Upper lobe of left lung (tissue), 6 donors: ENCODE results near the gene SDK2. TPM values are rescaled to one million over a fixed set of nuclear protein-coding genes. Genes with fewer than 3 reads are reported as not detected.

Experiments used
- ATAC-seq, 2 donors: fragments of 200-7000 bp; cut with Tn5 transposase; one replicate each; pipeline ENCODE4 v1.9.1; 2022; ENCODE audit warnings: mild to moderate bottlenecking in 2 of 2, moderate library complexity in 2 of 2; ENCODE audit not compliant: low FRiP score in 2 of 2
- DNase-seq, 2 donors: peaks; one replicate each; pipeline ENCODE4 v3.0.0-alpha.2; 2019 to 2020
- H3K27ac ChIP-seq, 4 donors: fragments of 200-600 bp; sonication (generic); one replicate each; pipeline ENCODE4 v1.5.1; 2016 to 2019
- H3K27me3 ChIP-seq, 4 donors: fragments of 200-600 bp; sonication (generic); one replicate each; pipeline ENCODE4 v1.5.1; 2017 to 2019
- H3K36me3 ChIP-seq, 4 donors: fragments of 200-600 bp; sonication (generic); one replicate each; pipeline ENCODE4 v1.5.1; 2016 to 2019
- H3K4me1 ChIP-seq, 4 donors: fragments of 200-600 bp; sonication (generic); one replicate each; pipeline ENCODE4 v1.5.1; 2018 to 2019
- H3K4me3 ChIP-seq, 4 donors: fragments of 200-600 bp; sonication (generic); one replicate each; pipeline ENCODE4 v1.5.1; 2017 to 2019; ENCODE audit warnings: mild to moderate bottlenecking in 2 of 4, moderate library complexity in 1 of 4
- H3K9me3 ChIP-seq, 4 donors: fragments of 200-600 bp; sonication (generic); one replicate each; pipeline ENCODE4 v1.5.1; 2018 to 2019
- CTCF ChIP-seq, 6 experiments: fragments of 450-650 bp in 4 of 6; fragments of 200-600 bp in 2 of 6; sonication (generic) in 2 of 6; IDR thresholded peaks; one replicate each; pipeline ENCODE4 v1.5.1; 2016 to 2019; ENCODE audit warnings: antibody characterized with exemption in 6 of 6
- EP300 ChIP-seq, 4 donors: sonication (generic); formaldehyde crosslinking; IDR thresholded peaks; one replicate each; pipeline ENCODE4 v1.5.1; 2017; ENCODE audit warnings: antibody characterized with exemption in 4 of 4, control low read depth in 2 of 4
- POLR2A ChIP-seq, 4 donors: fragments of 450-650 bp; IDR thresholded peaks; one replicate each; pipeline ENCODE4 v1.5.1; 2016 to 2017; ENCODE audit warnings: antibody characterized with exemption in 4 of 4, mild to moderate bottlenecking in 2 of 4
- POLR2AphosphoS5 ChIP-seq, 2 donors: sonication (generic); formaldehyde crosslinking; IDR thresholded peaks; one replicate each; pipeline ENCODE4 v1.5.1; 2017; ENCODE audit warnings: antibody characterized with exemption in 2 of 2
- WGBS, 2 donors: methylation state at CpG; one replicate each; pipeline ENCODE4 v1.1.5; 2017 to 2018; 5-methylcytosine and 5-hydroxymethylcytosine counted together
- total RNA-seq, 6 donors: library from RNA; depleted of rRNA in 4 of 6; stranded (reverse); fragments of >200 nt in 4 of 6; gene quantifications; one replicate each; pipeline versions ENCODE4 v1.1.0 to v1.2.1, GENCODE V29; 2016 to 2021
- donor health status: DM: no; HTN: no; CAD: no; lungs with moderate emphysema.
- donor health status: DM: no; HTN: yes; CAD: no; lungs with severe emphysema.

The SDK2 gene
- total RNA-seq, 6 donors from 2014 or later: 1.2 to 7.3 (median 2.9) TPM

GRCh38 chr17:73419051-73419450 lies 225.2 kb downstream of the SDK2 start:
- Histone ChIP-seq H3K9me3 (no peaks in the 10 kb centered on the region), H3K27ac (no peak overlapping the region), H3K36me3 (no peaks in the 10 kb centered on the region), H3K4me1 (no peaks in the 10 kb centered on the region), H3K27me3 (no peaks in the 10 kb centered on the region), H3K4me3 (no peak overlapping the region)
- no peak for DNase-seq
- TF ChIP-seq POLR2AphosphoS5 (IDR thresholded peaks at IDR 0.05) (no peak), POLR2A (IDR thresholded peaks at IDR 0.05) (no peak), EP300 (IDR thresholded peaks at IDR 0.05) (no peak), CTCF (IDR thresholded peaks at IDR 0.05) (no peak)
- 97 to 98% methylated on average over 9 to 10 of the region's 10 CpGs for WGBS, 2 donors
- ATAC-seq: no peak

GRCh38 chr17:73415782-73416181 lies 228.5 kb downstream of the SDK2 start:
- H3K4me1 ChIP-seq: no peaks in the 10 kb centered on the region
- no peak overlapping the region for H3K4me3 ChIP-seq
- DNase-seq: no peak
- no peaks in the 10 kb centered on the region for H3K9me3 ChIP-seq
- no peak overlapping the region for H3K27ac ChIP-seq
- no peak for ATAC-seq
- no peaks in the 10 kb centered on the region for H3K27me3 ChIP-seq
- WGBS, 2 donors: 92 to 95% methylated on average over 13 to 15 of the region's 15 CpGs
- H3K36me3 ChIP-seq: no peaks in the 10 kb centered on the region
- TF ChIP-seq EP300 (IDR thresholded peaks at IDR 0.05) (no peak), POLR2AphosphoS5 (IDR thresholded peaks at IDR 0.05) (no peak), CTCF (IDR thresholded peaks at IDR 0.05) (no peak), POLR2A (IDR thresholded peaks at IDR 0.05) (no peak)

- Histone ChIP-seq H3K4me1 (no peaks in the 10 kb centered on the region), H3K27me3 (no peaks in the 10 kb centered on the region), H3K27ac (no peak overlapping the region), H3K9me3 (no peaks in the 10 kb centered on the region), H3K36me3 (no peaks in the 10 kb centered on the region), H3K4me3 (no peak overlapping the region)
- 86 to 89% methylated on average over 18 to 20 of the region's 20 CpGs for WGBS, 2 donors
- DNase-seq: no peak
- no peak for ATAC-seq
- TF ChIP-seq CTCF (IDR thresholded peaks at IDR 0.05) (no peak), POLR2AphosphoS5 (IDR thresholded peaks at IDR 0.05) (no peak), POLR2A (IDR thresholded peaks at IDR 0.05) (no peak), EP300 (IDR thresholded peaks at IDR 0.05) (no peak)
Measured at GRCh38 chr17:73414171-73414955, 229.9 kb downstream of the SDK2 start.

DNA sequence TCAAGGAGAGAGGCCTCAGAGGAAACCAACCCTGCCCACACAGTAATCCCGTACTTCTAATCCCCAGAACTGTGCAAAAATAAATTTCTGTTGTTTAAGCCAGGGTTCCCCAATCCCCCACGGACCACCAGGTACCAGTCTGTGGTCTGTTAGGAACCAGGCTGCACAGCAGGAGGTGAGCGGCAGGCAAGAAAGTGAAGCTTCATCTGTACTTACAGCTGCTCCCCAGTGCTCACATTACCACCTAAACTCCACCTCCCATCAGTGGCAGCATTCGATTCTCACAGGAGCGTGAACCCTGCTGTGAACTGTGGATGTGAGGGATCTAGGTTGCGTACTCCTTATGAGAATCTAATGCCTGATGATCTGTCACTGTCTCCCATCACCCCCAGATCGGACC lies 231.3 kb downstream of the SDK2 start:
- no peaks in the 10 kb centered on the region for H3K36me3 ChIP-seq
- H3K27me3 ChIP-seq: no peaks in the 10 kb centered on the region
- no peak overlapping the region for H3K4me3 ChIP-seq
- no peaks in the 10 kb centered on the region for H3K4me1 ChIP-seq
- ATAC-seq: no peak
- no peaks in the 10 kb centered on the region for H3K9me3 ChIP-seq
- DNase-seq: no peak
- 83 to 88% methylated on average over 7 of the region's 7 CpGs for WGBS, 2 donors
- no peak for TF ChIP-seq CTCF (IDR thresholded peaks at IDR 0.05)
- no peak for TF ChIP-seq POLR2A (IDR thresholded peaks at IDR 0.05)
- TF ChIP-seq POLR2AphosphoS5 (IDR thresholded peaks at IDR 0.05): no peak
- no peak for TF ChIP-seq EP300 (IDR thresholded peaks at IDR 0.05)
- H3K27ac ChIP-seq: no peak overlapping the region

DNA sequence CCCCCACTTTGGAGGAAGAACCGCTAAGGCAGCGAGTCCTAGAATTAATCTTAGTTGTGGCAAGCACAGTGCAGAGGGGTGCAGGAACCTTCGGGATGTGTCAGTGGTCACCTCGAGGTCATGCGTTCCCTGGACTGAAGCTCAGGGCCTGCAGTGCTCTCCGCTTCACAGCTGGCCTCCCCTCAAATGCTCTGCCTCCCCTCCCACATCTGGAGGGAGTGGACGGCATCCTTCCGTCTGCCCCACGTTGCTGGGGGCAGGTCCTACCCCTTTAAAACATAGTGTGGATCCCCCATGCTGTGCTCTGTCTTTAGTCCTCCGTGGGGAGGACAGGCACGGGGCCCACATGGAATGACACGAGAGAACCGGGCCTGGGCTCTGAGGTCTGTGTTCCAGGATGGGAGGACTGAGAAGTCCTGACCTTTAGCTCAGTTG lies 232.9 kb downstream of the SDK2 start:
- Histone ChIP-seq H3K9me3 (no peaks in the 10 kb centered on the region), H3K27ac (no peak overlapping the region), H3K4me1 (no peaks in the 10 kb centered on the region), H3K36me3 (no peaks in the 10 kb centered on the region), H3K27me3 (no peaks in the 10 kb centered on the region), H3K4me3 (no peak overlapping the region)
- TF ChIP-seq POLR2AphosphoS5 (IDR thresholded peaks at IDR 0.05): no peak
- WGBS, 2 donors: 68 to 76% methylated on average over 7 to 13 of the region's 13 CpGs
- peak; percentile 17 to 36 for ATAC-seq
- DNase-seq: no peak
